ENCODE data around the gene ANP32A. TPM values are rescaled to one million over a fixed set of nuclear protein-coding genes. Genes with fewer than 3 reads are reported as not detected.

Gene ANP32A
- total RNA-seq, 1 donor = 41.0 TPM

- no peak for DNase-seq (ENCODE audit: low read depth)
- TF ChIP-seq, protein P1, sequence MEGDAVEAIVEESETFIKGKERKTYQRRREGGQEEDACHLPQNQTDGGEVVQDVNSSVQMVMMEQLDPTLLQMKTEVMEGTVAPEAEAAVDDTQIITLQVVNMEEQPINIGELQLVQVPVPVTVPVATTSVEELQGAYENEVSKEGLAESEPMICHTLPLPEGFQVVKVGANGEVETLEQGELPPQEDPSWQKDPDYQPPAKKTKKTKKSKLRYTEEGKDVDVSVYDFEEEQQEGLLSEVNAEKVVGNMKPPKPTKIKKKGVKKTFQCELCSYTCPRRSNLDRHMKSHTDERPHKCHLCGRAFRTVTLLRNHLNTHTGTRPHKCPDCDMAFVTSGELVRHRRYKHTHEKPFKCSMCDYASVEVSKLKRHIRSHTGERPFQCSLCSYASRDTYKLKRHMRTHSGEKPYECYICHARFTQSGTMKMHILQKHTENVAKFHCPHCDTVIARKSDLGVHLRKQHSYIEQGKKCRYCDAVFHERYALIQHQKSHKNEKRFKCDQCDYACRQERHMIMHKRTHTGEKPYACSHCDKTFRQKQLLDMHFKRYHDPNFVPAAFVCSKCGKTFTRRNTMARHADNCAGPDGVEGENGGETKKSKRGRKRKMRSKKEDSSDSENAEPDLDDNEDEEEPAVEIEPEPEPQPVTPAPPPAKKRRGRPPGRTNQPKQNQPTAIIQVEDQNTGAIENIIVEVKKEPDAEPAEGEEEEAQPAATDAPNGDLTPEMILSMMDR (IDR thresholded peaks at IDR 0.05; ENCODE audit: insufficient read depth, low read length) = no peak
- H3K4me3 ChIP-seq (ENCODE audit: low read depth, low read length) = no peak overlapping the region
These were observed 85.8 kb downstream of the ANP32A start for GRCh38 chr15:68734881-68735280.

GRCh38 chr15:68734352-68734751, 86.3 kb downstream of the ANP32A start:
- DNase-seq (ENCODE audit: low read depth) = no peak
- H3K4me3 ChIP-seq (ENCODE audit: low read depth, low read length) = no peak overlapping the region
- TF ChIP-seq, protein P1 (IDR thresholded peaks at IDR 0.05; ENCODE audit: insufficient read depth, low read length) = no peak

DNA sequence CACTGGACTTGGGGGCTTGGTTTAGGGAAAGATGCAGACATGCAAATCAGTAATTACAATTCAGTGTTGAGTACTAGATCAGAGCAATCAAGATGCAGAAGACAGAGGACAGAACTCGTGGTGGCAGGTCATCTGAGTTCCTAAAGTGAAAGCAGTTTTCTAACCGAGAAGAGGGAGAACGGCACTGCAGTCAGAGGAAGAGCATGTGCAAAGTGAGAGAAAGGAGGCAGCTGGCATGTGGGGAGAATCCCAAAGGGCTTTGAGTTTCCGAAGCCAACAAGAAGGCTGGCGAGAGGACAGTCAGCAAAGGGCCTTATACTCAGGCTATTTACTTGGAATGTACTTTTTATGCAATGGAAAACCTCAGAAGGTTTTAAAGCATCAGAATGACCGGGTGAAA, 87.0 kb downstream of the ANP32A start:
- DNase-seq (ENCODE audit: low read depth) = peak; percentile 37
- H3K4me3 ChIP-seq (ENCODE audit: low read depth, low read length) = no peak overlapping the region
- TF ChIP-seq, protein P1 (IDR thresholded peaks at IDR 0.05; ENCODE audit: insufficient read depth, low read length) = no peak

GRCh38 chr15:68732451-68732850, 88.2 kb downstream of the ANP32A start:
- TF ChIP-seq, protein P1 (IDR thresholded peaks at IDR 0.05; ENCODE audit: insufficient read depth, low read length) = no peak
- no peak overlapping the region for H3K4me3 ChIP-seq (ENCODE audit: low read depth, low read length)

GRCh38 chr15:68730976-68731897, 89.5 kb downstream of the ANP32A start:
- H3K4me3 ChIP-seq (ENCODE audit: low read depth, low read length) = no peak overlapping the region
- TF ChIP-seq, protein P1 (IDR thresholded peaks at IDR 0.05; ENCODE audit: insufficient read depth, low read length) = no peak
- no peak for DNase-seq (ENCODE audit: low read depth)

More at GRCh38 chr15:68732451-68732850, 88.2 kb downstream of the ANP32A start:
- no peak for DNase-seq (ENCODE audit: low read depth)

DNA sequence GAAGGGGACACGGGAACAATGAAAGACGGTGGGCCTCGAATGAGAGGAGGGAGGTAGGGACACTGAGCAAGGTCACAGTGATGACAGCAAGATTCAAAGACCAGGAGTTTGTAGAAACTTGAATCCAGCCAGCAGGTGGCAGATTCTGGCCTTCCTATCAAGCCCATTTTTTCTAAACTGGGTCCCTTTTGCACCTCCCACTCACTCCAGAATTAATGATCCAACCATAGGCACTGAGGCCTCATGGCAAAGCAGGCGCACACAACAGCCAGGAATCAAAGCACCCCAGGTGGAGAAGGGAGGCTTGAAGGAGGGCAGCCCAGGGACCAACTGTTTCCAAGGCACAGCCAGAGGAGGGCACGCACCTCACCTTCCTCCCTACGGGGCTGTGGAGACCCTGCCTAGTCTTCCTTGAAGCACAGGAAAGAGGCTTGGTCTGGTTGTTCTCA, 90.2 kb downstream of the ANP32A start:
- TF ChIP-seq, protein P1 (IDR thresholded peaks at IDR 0.05; ENCODE audit: insufficient read depth, low read length) = peak; percentile 45
- H3K4me3 ChIP-seq (ENCODE audit: low read depth, low read length) = no peak overlapping the region
- DNase-seq (ENCODE audit: low read depth) = peak; percentile 70
